Fibroblast of lung (primary cell): ENCODE measurements around the gene PCGF3. TPM values are rescaled to one million over a fixed set of nuclear protein-coding genes. Genes with fewer than 3 reads are reported as not detected.

Experiments used
- DNase-seq, 2 donors: peaks; one replicate each; pipeline versions ENCODE4 v3.0.0 to v3.0.0-alpha.2; 2010; ENCODE audit warnings: low read depth in 2 of 2
- H2AFZ ChIP-seq: 2 replicates; pipeline ENCODE4 v1.5.1; 2012; ENCODE audit warnings: low read length, control low read depth, inconsistent platforms
- H3K27ac ChIP-seq: 2 replicates; pipeline ENCODE4 v1.5.1; 2011; ENCODE audit warnings: low read length, control low read depth; ENCODE audit not compliant: insufficient read depth
- H3K27me3 ChIP-seq: 2 replicates; pipeline ENCODE4 v1.5.1; 2011; ENCODE audit warnings: mild to moderate bottlenecking, low read length; ENCODE audit not compliant: control insufficient read depth, insufficient read depth
- H3K36me3 ChIP-seq: 2 replicates; pipeline ENCODE4 v1.5.1; 2011; ENCODE audit warnings: low read length; ENCODE audit not compliant: control insufficient read depth, insufficient read depth
- H3K4me1 ChIP-seq: 2 replicates; pipeline ENCODE4 v1.5.1; 2011; ENCODE audit warnings: low read length; ENCODE audit not compliant: control insufficient read depth, insufficient read depth; ENCODE audit errors: extremely low read depth
- H3K4me2 ChIP-seq: 2 replicates; pipeline ENCODE4 v1.5.1; 2011; ENCODE audit warnings: low read length, control low read depth; ENCODE audit not compliant: insufficient read depth; ENCODE audit errors: extremely low read depth
- H3K4me3 ChIP-seq, 4 experiments: fragments of 200-600 bp in 1 of 4; sonication (generic) in 1 of 4; replicated peaks in 1 of 4; 2 replicates each; pipeline ENCODE4 v1.5.1; 2011 to 2016; ENCODE audit warnings: low read length in 4 of 4, low read depth in 3 of 4, mild to moderate bottlenecking in 3 of 4, control low read depth in 2 of 4, inconsistent platforms in 1 of 4, mixed read lengths in 1 of 4; ENCODE audit not compliant: insufficient read depth in 1 of 4; ENCODE audit errors: control extremely low read depth in 1 of 4
- H3K79me2 ChIP-seq: 2 replicates; pipeline ENCODE4 v1.5.1; 2012; ENCODE audit warnings: mild to moderate bottlenecking, low read length, inconsistent platforms; ENCODE audit not compliant: control insufficient read depth, insufficient read depth
- H3K9ac ChIP-seq: 2 replicates; pipeline ENCODE4 v1.5.1; 2011; ENCODE audit warnings: mild to moderate bottlenecking, low read length, control low read depth; ENCODE audit not compliant: insufficient read depth
- H3K9me3 ChIP-seq: 2 replicates; pipeline ENCODE4 v1.5.1; 2012; ENCODE audit warnings: low read depth, low read length; ENCODE audit not compliant: control insufficient read depth, insufficient read depth
- H4K20me1 ChIP-seq: 2 replicates; pipeline ENCODE4 v1.5.1; 2011; ENCODE audit warnings: low read length; ENCODE audit not compliant: control insufficient read depth, insufficient read depth; ENCODE audit errors: extremely low read depth
- EZH2 ChIP-seq: IDR thresholded peaks from 2 replicates; pipeline ENCODE4 v1.5.1; 2012; ENCODE audit warnings: low read length, control low read depth, mild to moderate bottlenecking; ENCODE audit errors: missing control alignments
- polyA plus RNA-seq, 2 donors: library from polyadenylated mRNA; depleted of rRNA in 1 of 2; stranded (reverse) in 1 of 2; unstranded in 1 of 2; fragments of >200 nt; gene quantifications; 2 replicates each; pipeline ENCODE4 v1.2.1, GENCODE V29; 2011 to 2012; ENCODE audit warnings: missing spikeins in 1 of 2
- total RNA-seq: library from RNA; depleted of rRNA; stranded (reverse); fragments of >200 nt; gene quantifications from 2 replicates; pipeline ENCODE4 v1.2.1, GENCODE V29; 2014
- TF ChIP-seq, protein P1 (sequence below), 2 donors: IDR thresholded peaks in 1 of 2; conservative IDR thresholded peaks in 1 of 2; 1 replicate in 1 of 2; 2 replicates in 1 of 2; pipeline ENCODE4 v1.5.1; 2011 to 2012; ENCODE audit warnings: low read length in 2 of 2, control low read depth in 1 of 2, inconsistent platforms in 1 of 2, low read depth in 1 of 2, mild to moderate bottlenecking in 1 of 2

Gene PCGF3
- total and polyA plus RNA-seq, 2 donors (not counting 1 experiment from before 2014, with no cell fraction given) = 24.8 to 27.1 TPM

GRCh38 chr4:732911-733630, 27.4 kb downstream of the PCGF3 start:
- Histone ChIP-seq H3K79me2 (peaks cover 12% of the 10 kb centered on the region), H3K9ac (no peak overlapping the region), H2AFZ (no peak overlapping the region), H3K36me3 (peaks cover 38% of the 10 kb centered on the region), H3K4me3 (no peak overlapping the region), H3K27ac (no peak overlapping the region), H3K27me3 (no peaks in the 10 kb centered on the region), H3K4me1 (no peaks in the 10 kb centered on the region), H4K20me1 (no peaks in the 10 kb centered on the region), H3K4me2 (no peak overlapping the region), H3K9me3 (no peaks in the 10 kb centered on the region)
- TF ChIP-seq, protein P1, sequence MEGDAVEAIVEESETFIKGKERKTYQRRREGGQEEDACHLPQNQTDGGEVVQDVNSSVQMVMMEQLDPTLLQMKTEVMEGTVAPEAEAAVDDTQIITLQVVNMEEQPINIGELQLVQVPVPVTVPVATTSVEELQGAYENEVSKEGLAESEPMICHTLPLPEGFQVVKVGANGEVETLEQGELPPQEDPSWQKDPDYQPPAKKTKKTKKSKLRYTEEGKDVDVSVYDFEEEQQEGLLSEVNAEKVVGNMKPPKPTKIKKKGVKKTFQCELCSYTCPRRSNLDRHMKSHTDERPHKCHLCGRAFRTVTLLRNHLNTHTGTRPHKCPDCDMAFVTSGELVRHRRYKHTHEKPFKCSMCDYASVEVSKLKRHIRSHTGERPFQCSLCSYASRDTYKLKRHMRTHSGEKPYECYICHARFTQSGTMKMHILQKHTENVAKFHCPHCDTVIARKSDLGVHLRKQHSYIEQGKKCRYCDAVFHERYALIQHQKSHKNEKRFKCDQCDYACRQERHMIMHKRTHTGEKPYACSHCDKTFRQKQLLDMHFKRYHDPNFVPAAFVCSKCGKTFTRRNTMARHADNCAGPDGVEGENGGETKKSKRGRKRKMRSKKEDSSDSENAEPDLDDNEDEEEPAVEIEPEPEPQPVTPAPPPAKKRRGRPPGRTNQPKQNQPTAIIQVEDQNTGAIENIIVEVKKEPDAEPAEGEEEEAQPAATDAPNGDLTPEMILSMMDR (conservative IDR thresholded peaks at IDR 0.05 in 1 of 2, IDR thresholded peaks at IDR 0.05 in 1 of 2; ENCODE audit: low read depth in 1 of 2, low read length in 2 of 2) = no peak
- no peak for TF ChIP-seq EZH2
- no peak for DNase-seq

DNA sequence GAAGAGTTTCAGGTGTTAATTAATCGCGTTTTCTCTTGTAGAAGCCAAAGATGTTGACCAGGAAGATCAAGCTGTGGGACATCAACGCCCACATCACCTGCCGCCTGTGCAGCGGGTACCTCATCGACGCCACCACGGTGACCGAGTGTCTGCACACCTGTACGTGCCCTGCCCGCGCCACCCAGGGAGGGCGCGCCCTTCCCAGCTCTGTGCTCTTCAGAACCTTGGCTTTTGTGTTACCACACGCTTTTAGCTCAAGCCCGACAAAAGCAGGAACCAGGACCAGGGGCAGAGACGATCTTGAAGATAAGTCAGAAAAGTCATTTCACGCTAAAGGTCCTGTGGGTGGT, 28.0 kb downstream of the PCGF3 start:
- DNase-seq = no peak
- H3K36me3 ChIP-seq = peaks cover 38% of the 10 kb centered on the region
- no peak overlapping the region for H2AFZ ChIP-seq

DNA sequence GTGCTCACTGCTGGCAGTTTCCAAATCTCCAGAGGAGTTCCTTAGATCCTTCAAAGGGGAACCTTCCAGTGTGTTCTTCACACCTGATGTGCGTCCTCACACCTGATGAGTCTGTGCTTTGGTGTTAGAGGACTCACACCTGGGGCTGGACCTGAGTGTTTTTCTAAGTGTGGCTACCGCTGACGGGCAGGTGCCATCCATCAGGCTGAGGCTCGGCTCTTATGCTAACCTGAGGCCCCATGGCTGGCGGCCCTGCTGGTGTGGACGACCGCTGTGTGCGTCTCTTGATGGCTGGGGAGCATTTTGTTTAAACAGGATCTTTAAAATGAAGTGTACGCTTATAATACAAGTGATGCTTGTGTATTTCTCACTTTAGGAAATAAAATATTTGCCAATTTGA, 28.4 kb downstream of the PCGF3 start:
- no peak for DNase-seq
- TF ChIP-seq, protein P1 (conservative IDR thresholded peaks at IDR 0.05 in 1 of 2, IDR thresholded peaks at IDR 0.05 in 1 of 2; ENCODE audit: low read depth in 1 of 2, low read length in 2 of 2) = no peak
- no peak for TF ChIP-seq EZH2
- H3K79me2 ChIP-seq = peaks cover 6% of the 10 kb centered on the region
- no peak overlapping the region for H3K4me2 ChIP-seq
- H3K4me1 ChIP-seq = no peaks in the 10 kb centered on the region
- no peak overlapping the region for H3K27ac ChIP-seq
- H2AFZ ChIP-seq = no peak overlapping the region
- H3K9me3 ChIP-seq = no peaks in the 10 kb centered on the region
- H3K9ac ChIP-seq = no peak overlapping the region
- H3K4me3 ChIP-seq = no peak overlapping the region
- H3K36me3 ChIP-seq = peaks cover 39% of the 10 kb centered on the region
- H3K27me3 ChIP-seq = no peaks in the 10 kb centered on the region
- no peaks in the 10 kb centered on the region for H4K20me1 ChIP-seq

More for the DNA sequence above, 28.0 kb downstream of the PCGF3 start:
- Histone ChIP-seq H3K79me2 (peaks cover 6% of the 10 kb centered on the region), H3K4me1 (no peaks in the 10 kb centered on the region), H4K20me1 (no peaks in the 10 kb centered on the region), H3K4me3 (no peak overlapping the region), H3K27me3 (no peaks in the 10 kb centered on the region), H3K4me2 (no peak overlapping the region), H3K27ac (no peak overlapping the region), H3K9me3 (no peaks in the 10 kb centered on the region), H3K9ac (no peak overlapping the region)
- TF ChIP-seq, protein P1 (conservative IDR thresholded peaks at IDR 0.05 in 1 of 2, IDR thresholded peaks at IDR 0.05 in 1 of 2; ENCODE audit: low read depth in 1 of 2, low read length in 2 of 2) = no peak
